CD4-positive, alpha-beta memory T cell (primary cell): ENCODE measurements around the gene SART1. TPM values are rescaled to one million over a fixed set of nuclear protein-coding genes. Genes with fewer than 3 reads are reported as not detected.
A peak's percentile ranks its signal among the peaks of the same experiment; 100 is the strongest.

Experiments
- CTCF ChIA-PET: fragments of 350-600 bp; sonication (Branson Sonifier 250); formaldehyde crosslinking; loops from one replicate; lab custom pipeline; 2021; ENCODE audit warnings: inconsistent platforms; ENCODE audit not compliant: partially characterized antibody; lab: Charles Lee
- POLR2A ChIA-PET: fragments of 350-600 bp; sonication (Branson Sonifier 250); formaldehyde crosslinking; loops from one replicate; lab custom pipeline; 2021; ENCODE audit not compliant: partially characterized antibody; lab: Charles Lee
- DNase-seq, 5 donors: peaks; one replicate each; pipeline versions ENCODE4 v3.0.0 to v3.0.0-alpha.2; 2020 to 2022; ENCODE audit warnings: mixed read lengths in 1 of 5
- H3K27ac ChIP-seq: one replicate; pipeline ENCODE4 v1.7.0; 2013; ENCODE audit warnings: low read depth, low read length
- H3K27me3 ChIP-seq: 2 replicates; pipeline ENCODE4 v1.7.0; 2013; ENCODE audit warnings: mild to moderate bottlenecking, low read length, moderate library complexity; ENCODE audit not compliant: insufficient read depth
- H3K36me3 ChIP-seq: 2 replicates; pipeline ENCODE4 v1.7.0; 2013; ENCODE audit warnings: mild to moderate bottlenecking, low read length, moderate library complexity; ENCODE audit not compliant: insufficient read depth
- H3K4me1 ChIP-seq: 2 replicates; pipeline ENCODE4 v1.7.0; 2013; ENCODE audit warnings: mild to moderate bottlenecking, low read length, moderate library complexity; ENCODE audit not compliant: insufficient read depth
- H3K4me3 ChIP-seq, 2 donors: one replicate each; pipeline ENCODE4 v1.7.0; 2013; ENCODE audit warnings: low read length in 2 of 2, mild to moderate bottlenecking in 1 of 2
- H3K9me3 ChIP-seq, 2 donors: one replicate each; pipeline ENCODE4 v1.7.0; 2013; ENCODE audit warnings: low read length in 2 of 2, control low read depth in 1 of 2; ENCODE audit not compliant: control insufficient read depth in 1 of 2
- H3K27ac Mint-ChIP-seq, 7 donors: one replicate each; pipeline ENCODE4 v1.8.0; 2020 to 2021; ENCODE audit warnings: mixed read lengths in 7 of 7, mild to moderate bottlenecking in 6 of 7, inconsistent platforms in 3 of 7, moderate library complexity in 3 of 7
- H3K27me3 Mint-ChIP-seq, 2 donors: one replicate each; pipeline ENCODE4 v1.8.0; 2020 to 2021; ENCODE audit warnings: mixed read lengths in 2 of 2
- H3K36me3 Mint-ChIP-seq, 2 donors: one replicate each; pipeline ENCODE4 v1.8.0; 2020 to 2021; ENCODE audit warnings: mixed read lengths in 2 of 2, inconsistent platforms in 1 of 2, mild to moderate bottlenecking in 1 of 2
- H3K4me1 Mint-ChIP-seq, 4 donors: one replicate each; pipeline ENCODE4 v1.8.0; 2020 to 2021; ENCODE audit warnings: mixed read lengths in 4 of 4, mild to moderate bottlenecking in 1 of 4
- H3K4me3 Mint-ChIP-seq, 8 donors: one replicate each; pipeline ENCODE4 v1.8.0; 2020 to 2021; ENCODE audit warnings: mixed read lengths in 8 of 8, mild to moderate bottlenecking in 7 of 8, moderate library complexity in 6 of 8, inconsistent platforms in 3 of 8
- H3K9me3 Mint-ChIP-seq, 8 donors: one replicate each; pipeline ENCODE4 v1.8.0; 2020 to 2021; ENCODE audit warnings: mixed read lengths in 8 of 8, mild to moderate bottlenecking in 5 of 8, inconsistent platforms in 3 of 8, moderate library complexity in 1 of 8
- intact Hi-C: fragments of 100-400 bp; cut with micrococcal nuclease; formaldehyde crosslinking; loops from one replicate; pipeline ENCODE4 v1.15.1; 2023
- polyA plus RNA-seq, 2 donors: library from polyadenylated mRNA; unstranded; fragments of 300-500 nt; fragmentation: Illumina TruSeq; gene quantifications; one replicate each; pipeline ENCODE4 v1.2.3, GENCODE V29; 2021
- total RNA-seq, 2 experiments: library from RNA; stranded (reverse); gene quantifications; one replicate each; pipeline ENCODE4 v1.2.3, GENCODE V29; 2021

SART1 gene
- total and polyA plus RNA-seq, 4 experiments from 2014 or later: 11.5 to 90.6 (median 67.2) TPM

DNA sequence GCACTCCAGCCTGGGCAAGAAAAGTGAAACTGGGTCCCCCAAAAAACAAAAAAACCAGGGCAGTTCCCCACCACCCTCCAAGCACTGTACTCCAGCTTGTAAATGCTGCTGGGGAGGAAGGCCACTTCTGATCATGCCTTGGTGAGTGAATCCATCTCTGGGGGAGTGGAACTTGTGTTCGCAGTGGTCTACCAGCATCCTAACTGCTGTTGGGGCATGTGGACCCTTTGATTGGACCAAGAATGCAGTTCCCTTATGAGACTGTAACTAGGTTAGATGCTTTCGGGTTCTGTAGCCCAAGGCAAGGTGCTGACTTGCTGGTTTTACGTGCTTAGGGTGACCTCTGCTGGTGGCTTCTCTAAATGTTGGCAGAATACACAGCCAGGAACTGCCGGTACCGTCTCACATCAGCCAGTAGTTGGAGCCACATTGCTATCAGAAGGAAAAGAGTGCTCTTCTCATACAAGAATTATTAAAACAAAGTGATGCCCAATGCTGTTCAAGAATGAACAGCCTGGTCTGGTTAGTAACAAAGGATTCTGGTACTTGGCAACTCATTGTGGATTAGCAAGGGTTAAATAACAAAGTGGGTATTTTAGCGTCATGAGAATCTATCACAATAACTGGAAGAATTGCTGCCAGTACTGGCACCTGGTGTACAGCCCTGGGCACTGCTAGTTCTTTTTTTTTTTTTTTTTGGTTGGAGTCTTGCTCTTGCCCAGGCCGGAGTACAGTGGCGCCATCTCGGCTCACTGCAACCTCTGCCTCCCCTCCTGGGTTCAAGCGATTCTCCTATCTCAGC lies 27.5 kb downstream of the SART1 start:
- peak overlapping the region in 1 of 8 donors; percentile 3 for H3K4me3 Mint-ChIP-seq

DNA sequence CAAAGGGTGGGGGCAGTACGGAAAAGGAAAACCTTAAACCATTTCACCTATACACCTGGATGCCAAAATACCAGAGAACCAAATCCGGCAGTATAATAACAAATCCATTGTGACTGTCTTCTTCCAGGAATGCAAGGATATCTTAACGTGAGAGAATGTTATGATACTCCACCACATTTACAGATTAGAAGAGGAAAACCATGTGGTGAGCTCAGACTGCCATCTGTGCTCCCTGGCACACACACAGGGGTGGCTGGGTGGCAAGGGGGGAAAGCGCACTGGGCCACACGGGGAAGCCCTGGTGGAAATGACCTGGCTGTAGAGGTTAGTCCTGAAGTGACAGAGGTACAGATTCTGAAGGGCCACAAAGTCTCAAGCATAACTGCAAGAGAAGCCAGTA lies 30.5 kb downstream of the SART1 start:
- ChIA-PET CTCF (interaction anchor here (0.8 to 13.9 kb wide), 9 partner anchors 9 to 280 kb away, joined by 3 to 255 read pairs (median 3); partner anchors contain the start of genes BANF1, CCDC85B, EIF1AD and FIBP), POLR2A (interaction anchor here (1.5 to 1.6 kb wide), 2 partner anchors 91 to 104 kb away, joined by 4 read pairs; partner anchors contain the start of genes FIBP and FOSL1)
- no peak overlapping the region for H3K4me3 ChIP-seq
- H3K27ac ChIP-seq: no peak overlapping the region
- H3K9me3 ChIP-seq: no peaks in the 10 kb centered on the region
- Mint-ChIP-seq H3K4me1 (peaks cover 5 to 7% (median 7%) of the 10 kb centered on the region in 4 donors), H3K4me3 (no peak overlapping the region), H3K27me3 (no peaks in the 10 kb centered on the region), H3K9me3 (no peaks in the 10 kb centered on the region), H3K27ac (peak overlapping the region in 4 of 7 donors; percentile 28 to 78 (median 44)), H3K36me3 (peaks cover 10 to 16% of the 10 kb centered on the region in 2 donors)
- no peak for DNase-seq
- peaks cover 2% of the 10 kb centered on the region for H3K36me3 ChIP-seq
- intact Hi-C loops: no loop called here
- H3K27me3 ChIP-seq: no peaks in the 10 kb centered on the region
- H3K4me1 ChIP-seq: peaks cover 6% of the 10 kb centered on the region

More for the DNA sequence above, 27.5 kb downstream of the SART1 start:
- Mint-ChIP-seq H3K4me1 (peaks cover 5 to 7% (median 6%) of the 10 kb centered on the region in 4 donors), H3K27ac (peak overlapping the region; percentile 68 to 95 (median 86)), H3K27me3 (no peaks in the 10 kb centered on the region), H3K36me3 (peaks cover 0 to 3% of the 10 kb centered on the region in 2 donors), H3K9me3 (no peaks in the 10 kb centered on the region)
- Histone ChIP-seq H3K4me3 (no peak overlapping the region), H3K27ac (no peak overlapping the region), H3K9me3 (no peaks in the 10 kb centered on the region), H3K4me1 (peaks cover 6% of the 10 kb centered on the region), H3K27me3 (no peaks in the 10 kb centered on the region), H3K36me3 (no peaks in the 10 kb centered on the region)
- intact Hi-C loops: loop anchor here (1.0 kb wide), 8 partner anchors 33 to 283 kb away; partner anchors contain the start of genes AP5B1, FIBP and KAT5
- POLR2A ChIA-PET: interaction anchor here (0.7 to 2.9 kb wide), 7 partner anchors 70 to 277 kb away, joined by 3 to 18 read pairs (median 6); partner anchors contain the start of genes C11orf68, CCDC85B, DRAP1 and FIBP
- CTCF ChIA-PET: interaction anchor here (0.7 to 13.9 kb wide), 13 partner anchors 9 to 277 kb away, joined by 3 to 255 read pairs (median 4); partner anchors contain the start of genes CCDC85B, FIBP and KAT5
- DNase-seq: peak; percentile 92 to 94 (median 93)

DNA sequence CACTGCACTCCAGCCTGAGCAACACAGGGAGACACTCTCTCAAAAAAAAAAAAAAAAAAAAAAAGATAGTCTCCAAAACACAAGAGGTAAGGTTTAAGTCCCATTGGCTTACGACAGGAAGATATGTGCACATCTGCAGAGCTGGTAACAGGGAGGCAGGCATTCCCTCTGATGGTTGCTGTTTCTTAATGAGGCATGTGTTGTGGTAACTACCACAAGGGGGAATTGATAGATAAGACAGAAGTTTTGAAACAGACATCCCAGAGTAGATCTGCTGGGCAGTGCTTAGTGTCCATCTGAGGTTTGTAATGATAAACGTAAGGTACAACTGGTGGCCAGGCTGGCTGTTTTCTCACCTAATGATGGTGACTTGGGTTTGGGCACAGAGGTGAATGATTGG lies 35.8 kb downstream of the SART1 start:
- H3K9me3 Mint-ChIP-seq: no peaks in the 10 kb centered on the region
- POLR2A ChIA-PET: no interaction called here
- no peak overlapping the region for H3K4me3 ChIP-seq
- peaks cover 30 to 58% of the 10 kb centered on the region in 2 donors for H3K36me3 Mint-ChIP-seq
- intact Hi-C loops: no loop called here
- DNase-seq: peak in 1 of 5 donors; percentile 16
- H3K27me3 Mint-ChIP-seq: no peaks in the 10 kb centered on the region
- H3K9me3 ChIP-seq: no peaks in the 10 kb centered on the region
- peak overlapping the region in 1 of 8 donors; percentile 53 for H3K4me3 Mint-ChIP-seq
- no peak overlapping the region for H3K27ac ChIP-seq
- no peaks in the 10 kb centered on the region for H3K27me3 ChIP-seq
- CTCF ChIA-PET: interaction anchor here (2.0 kb wide), 1 partner anchor 113 kb away, joined by 6 read pairs; no protein-coding TSS in a partner anchor
- H3K36me3 ChIP-seq: peaks cover 37% of the 10 kb centered on the region
- peak overlapping the region in 3 of 7 donors; percentile 5 to 71 (median 35) for H3K27ac Mint-ChIP-seq
- H3K4me1 ChIP-seq: peaks cover 17% of the 10 kb centered on the region
- peaks cover 8 to 32% (median 17%) of the 10 kb centered on the region in 4 donors for H3K4me1 Mint-ChIP-seq

DNA sequence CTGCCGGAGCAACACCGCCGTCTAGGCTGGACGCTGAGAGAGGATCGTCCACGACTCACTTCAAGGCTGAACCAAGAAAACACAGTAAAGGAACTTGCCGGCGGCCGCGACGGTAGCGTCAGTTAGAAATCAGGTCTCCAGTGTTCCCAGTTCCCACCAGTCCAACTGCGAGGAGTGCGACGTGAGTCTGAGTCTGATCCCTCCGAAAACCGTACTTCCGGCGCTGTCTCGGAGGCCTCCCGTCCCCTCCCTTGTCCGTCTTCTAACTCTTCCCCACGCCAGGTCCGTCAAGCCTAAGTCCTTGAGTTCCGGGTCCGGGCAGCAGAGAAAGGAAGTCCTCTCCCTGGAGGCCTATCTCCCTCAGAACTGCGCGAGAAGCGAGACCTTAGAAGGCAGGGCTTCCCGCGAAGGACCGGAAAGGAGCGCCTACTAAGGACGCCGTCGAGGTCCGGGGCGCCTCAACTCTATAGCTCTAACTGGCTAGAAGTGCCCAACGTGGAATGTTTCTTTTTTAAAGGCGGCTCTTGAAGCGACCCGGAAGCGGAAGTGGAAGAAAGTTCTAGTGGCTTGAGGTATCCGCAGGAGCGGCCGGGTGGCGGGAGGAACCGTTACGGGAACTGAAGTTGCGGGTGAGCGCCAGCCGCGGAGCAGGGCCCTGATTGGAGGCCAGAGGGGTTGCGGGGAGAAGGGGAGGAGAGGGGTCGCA lies 40.6 kb downstream of the SART1 start, which contains the start of the genes BANF1 and EIF1AD:
Gene BANF1 (plus strand): TSS at position 562 of the 706 bp plus-strand sequence. CDS start 748 bp downstream, outside the sequence.
Gene EIF1AD (minus strand): TSS at position 216 of the 706 bp plus-strand sequence. CDS start 1,768 bp downstream, outside the sequence.
- ChIA-PET POLR2A (interaction anchor here (0.7 to 1.5 kb wide), 24 partner anchors 20 to 387 kb away, joined by 3 to 44 read pairs (median 6); partner anchors contain the start of genes C11orf68, CCDC85B, CFL1 and DRAP1), CTCF (interaction anchor here (0.6 to 2.4 kb wide), 9 partner anchors 11 to 290 kb away, joined by 3 to 11 read pairs (median 5); partner anchors contain the start of genes FIBP, KAT5 and MUS81)
- Mint-ChIP-seq H3K4me1 (peaks cover 12 to 49% (median 27%) of the 10 kb centered on the region in 4 donors), H3K36me3 (peaks cover 20 to 60% of the 10 kb centered on the region in 2 donors), H3K9me3 (no peaks in the 10 kb centered on the region), H3K4me3 (peak within 1 kb of the TSS; percentile 94 to 100 (median 99)), H3K27ac (peak within 1 kb of the TSS; percentile 96 to 99 (median 99)), H3K27me3 (no peaks in the 10 kb centered on the region)
- intact Hi-C loops: loop anchor here (1.0 to 2.0 kb wide), 8 partner anchors 41 to 432 kb away; partner anchors contain the start of genes CFL1, PCNX3, SART1 and SF3B2
- DNase-seq: peak; percentile 95 to 97 (median 96)
- Histone ChIP-seq H3K4me3 (peak within 1 kb of the TSS; percentile 68 to 82), H3K27me3 (no peaks in the 10 kb centered on the region), H3K36me3 (peaks cover 44% of the 10 kb centered on the region), H3K4me1 (peaks cover 26% of the 10 kb centered on the region), H3K27ac (peak within 1 kb of the TSS; percentile 87), H3K9me3 (no peaks in the 10 kb centered on the region)

DNA sequence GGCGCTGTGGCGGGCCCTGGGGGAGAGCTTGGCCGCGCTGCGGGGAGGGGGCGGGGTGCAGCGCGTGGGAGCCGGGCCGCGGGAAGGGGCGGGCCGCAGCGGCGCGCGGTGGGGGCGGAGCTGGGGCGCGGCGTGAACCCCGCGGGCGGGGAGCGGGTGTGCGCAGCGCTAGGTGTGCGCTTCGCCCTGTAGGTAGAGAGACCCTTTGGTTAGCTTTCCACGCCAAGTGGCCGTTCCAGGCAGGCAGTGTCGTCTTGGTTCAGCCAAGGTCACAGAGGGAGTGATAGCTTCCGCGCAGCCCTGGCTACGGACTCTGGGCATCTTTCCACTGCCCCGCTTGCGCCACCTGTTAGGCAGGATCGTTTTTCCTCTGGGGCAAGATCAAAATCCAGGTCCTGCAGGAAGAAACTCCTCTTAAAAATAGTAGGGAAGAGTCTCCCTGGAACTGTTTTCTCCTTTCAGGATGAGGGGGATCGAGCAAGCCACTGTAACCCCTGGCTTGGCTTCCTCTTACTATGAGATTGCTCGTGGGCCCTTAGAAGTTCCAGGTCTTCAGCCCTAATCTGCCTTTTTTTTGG lies 41.2 kb downstream of the SART1 start:
- intact Hi-C loops: loop anchor here (1.0 to 2.0 kb wide), 8 partner anchors 41 to 432 kb away; partner anchors contain the start of genes CFL1, PCNX3, SART1 and SF3B2
- Histone ChIP-seq H3K4me1 (peaks cover 26% of the 10 kb centered on the region), H3K9me3 (no peaks in the 10 kb centered on the region), H3K27ac (peak overlapping the region; percentile 87), H3K27me3 (no peaks in the 10 kb centered on the region), H3K36me3 (peaks cover 38% of the 10 kb centered on the region), H3K4me3 (peak overlapping the region; percentile 68 to 82)
- ChIA-PET POLR2A (interaction anchor here (0.5 to 1.5 kb wide), 25 partner anchors 20 to 1280 kb away, joined by 3 to 44 read pairs (median 5); partner anchors contain the start of genes C11orf68, CCDC85B, CFL1 and DRAP1), CTCF (interaction anchor here (0.6 to 2.4 kb wide), 10 partner anchors 11 to 291 kb away, joined by 3 to 11 read pairs (median 5); partner anchors contain the start of genes FIBP, KAT5 and MUS81)
- no peaks in the 10 kb centered on the region for H3K9me3 Mint-ChIP-seq
- H3K27ac Mint-ChIP-seq: peak overlapping the region; percentile 93 to 99 (median 98)
- peaks cover 15 to 54% of the 10 kb centered on the region in 2 donors for H3K36me3 Mint-ChIP-seq
- peaks cover 10 to 44% (median 27%) of the 10 kb centered on the region in 4 donors for H3K4me1 Mint-ChIP-seq
- H3K4me3 Mint-ChIP-seq: peak overlapping the region; percentile 94 to 100 (median 99)
- no peak for DNase-seq
- no peaks in the 10 kb centered on the region for H3K27me3 Mint-ChIP-seq

DNA sequence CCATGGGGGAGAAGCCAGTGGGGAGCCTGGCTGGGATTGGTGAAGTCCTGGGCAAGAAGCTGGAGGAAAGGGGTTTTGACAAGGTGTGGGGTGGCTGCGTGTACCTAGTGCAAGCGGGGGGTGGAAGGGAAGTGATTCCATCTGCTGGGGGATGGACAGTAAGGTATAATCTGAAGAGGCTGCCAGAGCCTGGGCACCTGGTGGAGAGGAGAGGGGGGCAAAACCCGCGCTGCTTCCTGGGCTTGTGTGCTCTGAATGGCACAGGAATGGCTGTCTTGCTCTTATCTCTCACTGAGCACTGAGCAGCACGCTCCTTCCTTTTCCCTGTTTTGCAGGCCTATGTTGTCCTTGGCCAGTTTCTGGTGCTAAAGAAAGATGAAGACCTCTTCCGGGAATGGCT lies 41.8 kb downstream of the SART1 start:
- Mint-ChIP-seq H3K27ac (peak overlapping the region; percentile 90 to 96 (median 92)), H3K9me3 (no peaks in the 10 kb centered on the region), H3K4me3 (peak overlapping the region; percentile 82 to 99 (median 87)), H3K4me1 (peaks cover 10 to 41% (median 28%) of the 10 kb centered on the region in 4 donors), H3K27me3 (no peaks in the 10 kb centered on the region), H3K36me3 (peaks cover 11 to 49% of the 10 kb centered on the region in 2 donors)
- peaks cover 32% of the 10 kb centered on the region for H3K36me3 ChIP-seq
- intact Hi-C loops: loop anchor here (2.0 kb wide), 1 partner anchor 74 kb away; no protein-coding TSS in a partner anchor
- ChIA-PET CTCF (interaction anchor here (0.6 to 2.4 kb wide), 5 partner anchors 108 to 143 kb away, joined by 3 to 11 read pairs (median 5); partner anchors contain the start of genes FIBP and MUS81), POLR2A (interaction anchor here (1.1 to 1.5 kb wide), 12 partner anchors 19 to 388 kb away, joined by 3 to 44 read pairs (median 9); partner anchors contain the start of genes C11orf68, CCDC85B, CFL1 and DRAP1)
- DNase-seq: no peak
- peak overlapping the region; percentile 87 for H3K27ac ChIP-seq
- peaks cover 26% of the 10 kb centered on the region for H3K4me1 ChIP-seq
- H3K27me3 ChIP-seq: no peaks in the 10 kb centered on the region
- peak overlapping the region; percentile 65 to 82 for H3K4me3 ChIP-seq
- H3K9me3 ChIP-seq: no peaks in the 10 kb centered on the region
